Rectal smooth muscle tissue (tissue), 1 donor: ENCODE measurements around the gene TTC27.

ENCODE experiments used
- H3K27ac ChIP-seq: one replicate; pipeline ENCODE4 v1.7.0; 2013; ENCODE audit warnings: low read depth, low read length, inconsistent platforms
- H3K27me3 ChIP-seq: one replicate; pipeline ENCODE4 v1.7.0; 2013; ENCODE audit warnings: low read length; ENCODE audit not compliant: control insufficient read depth, insufficient read depth
- H3K36me3 ChIP-seq: one replicate; pipeline ENCODE4 v1.7.0; 2013; ENCODE audit warnings: low read length; ENCODE audit not compliant: control insufficient read depth, insufficient read depth
- H3K4me1 ChIP-seq: one replicate; pipeline ENCODE4 v1.7.0; 2013; ENCODE audit warnings: low read length; ENCODE audit not compliant: control insufficient read depth, insufficient read depth
- H3K4me3 ChIP-seq: one replicate; pipeline ENCODE4 v1.7.0; 2013; ENCODE audit warnings: low read length
- H3K9ac ChIP-seq: one replicate; pipeline ENCODE4 v1.7.0; 2013; ENCODE audit warnings: low read length

The TTC27 gene

GRCh38 chr2:32777714-32778113 is 149.9 kb downstream of the TTC27 start:
- no peak overlapping the region for H3K27ac ChIP-seq
- H3K4me1 ChIP-seq, result no peaks in the 10 kb centered on the region
- H3K36me3 ChIP-seq, result no peaks in the 10 kb centered on the region
- H3K9ac ChIP-seq, result no peak overlapping the region
- H3K27me3 ChIP-seq, result no peaks in the 10 kb centered on the region
- no peak overlapping the region for H3K4me3 ChIP-seq

GRCh38 chr2:32780961-32781360 is 153.1 kb downstream of the TTC27 start:
- no peaks in the 10 kb centered on the region for H3K27me3 ChIP-seq
- H3K36me3 ChIP-seq, result no peaks in the 10 kb centered on the region
- H3K9ac ChIP-seq, result no peak overlapping the region
- no peak overlapping the region for H3K4me3 ChIP-seq
- no peaks in the 10 kb centered on the region for H3K4me1 ChIP-seq
- H3K27ac ChIP-seq, result no peak overlapping the region

DNA sequence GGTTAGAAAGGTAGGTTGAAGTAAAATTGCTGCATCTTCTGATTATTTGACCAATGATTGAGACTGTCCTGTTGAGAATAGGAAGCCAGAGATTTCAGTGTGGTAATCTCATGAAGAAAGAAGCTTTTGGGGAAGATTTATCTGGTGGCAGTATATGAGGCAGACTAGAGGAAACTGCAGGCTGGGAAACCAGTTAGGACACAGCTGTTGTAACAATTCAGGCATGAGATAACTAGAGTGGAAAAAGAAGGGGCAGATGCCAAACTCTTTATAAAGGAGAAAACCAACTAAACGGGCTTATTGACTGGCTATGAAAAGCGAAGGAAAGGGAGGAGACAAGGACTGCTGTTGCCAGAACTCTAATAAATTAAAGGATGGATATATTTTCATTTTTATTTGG is 155.6 kb downstream of the TTC27 start:
- H3K4me3 ChIP-seq, result no peak overlapping the region
- no peaks in the 10 kb centered on the region for H3K4me1 ChIP-seq
- no peaks in the 10 kb centered on the region for H3K27me3 ChIP-seq
- H3K27ac ChIP-seq, result no peak overlapping the region
- H3K36me3 ChIP-seq, result no peaks in the 10 kb centered on the region
- no peak overlapping the region for H3K9ac ChIP-seq

- Histone ChIP-seq H3K4me1 (no peaks in the 10 kb centered on the region), H3K4me3 (no peak overlapping the region), H3K27me3 (no peaks in the 10 kb centered on the region), H3K27ac (no peak overlapping the region), H3K36me3 (no peaks in the 10 kb centered on the region), H3K9ac (no peak overlapping the region)
These were observed 156.1 kb downstream of the TTC27 start for GRCh38 chr2:32783933-32784332.

DNA sequence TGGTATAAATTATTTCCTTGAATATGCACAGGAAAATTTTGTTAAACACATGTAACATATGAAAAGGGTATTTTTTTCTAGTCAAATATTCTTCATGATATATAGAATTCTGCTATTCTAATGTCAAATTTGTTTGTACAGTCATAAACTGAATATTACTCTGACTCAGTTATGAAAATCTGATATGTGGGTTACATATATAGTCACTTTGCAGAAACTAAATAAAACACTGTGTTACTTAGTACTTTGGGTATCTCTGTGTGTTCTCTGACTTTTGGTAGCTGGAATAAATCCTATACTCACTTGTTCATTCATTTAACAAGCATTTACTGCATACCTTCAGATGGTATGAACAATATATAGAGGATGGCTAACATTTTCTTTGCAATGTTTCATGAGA is 159.4 kb downstream of the TTC27 start:
- no peak overlapping the region for H3K27ac ChIP-seq
- no peaks in the 10 kb centered on the region for H3K36me3 ChIP-seq
- no peaks in the 10 kb centered on the region for H3K4me1 ChIP-seq
- no peaks in the 10 kb centered on the region for H3K27me3 ChIP-seq
- H3K9ac ChIP-seq, result no peak overlapping the region
- no peak overlapping the region for H3K4me3 ChIP-seq

DNA sequence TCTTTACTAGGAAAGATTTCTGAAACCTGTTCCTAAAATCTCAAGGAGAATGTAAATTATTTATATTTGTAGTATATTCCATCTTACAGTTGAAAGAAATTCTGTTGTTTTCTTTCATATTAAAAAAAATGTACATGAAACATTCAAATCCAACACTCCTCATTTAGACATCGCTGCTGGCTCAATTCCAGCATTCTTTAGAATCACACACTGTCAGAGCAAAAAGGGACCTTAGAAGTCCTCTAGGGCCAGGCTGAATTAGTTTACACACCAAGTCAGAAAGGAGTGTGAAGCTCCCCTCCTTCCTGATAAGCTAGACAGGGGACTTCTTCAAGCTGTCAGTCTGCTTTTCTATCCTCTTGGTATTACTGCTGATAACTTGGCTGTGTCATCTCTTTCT is 160.3 kb downstream of the TTC27 start:
- H3K36me3 ChIP-seq, result no peaks in the 10 kb centered on the region
- H3K27me3 ChIP-seq, result no peaks in the 10 kb centered on the region
- no peak overlapping the region for H3K27ac ChIP-seq
- no peaks in the 10 kb centered on the region for H3K4me1 ChIP-seq
- no peak overlapping the region for H3K4me3 ChIP-seq
- H3K9ac ChIP-seq, result no peak overlapping the region

DNA sequence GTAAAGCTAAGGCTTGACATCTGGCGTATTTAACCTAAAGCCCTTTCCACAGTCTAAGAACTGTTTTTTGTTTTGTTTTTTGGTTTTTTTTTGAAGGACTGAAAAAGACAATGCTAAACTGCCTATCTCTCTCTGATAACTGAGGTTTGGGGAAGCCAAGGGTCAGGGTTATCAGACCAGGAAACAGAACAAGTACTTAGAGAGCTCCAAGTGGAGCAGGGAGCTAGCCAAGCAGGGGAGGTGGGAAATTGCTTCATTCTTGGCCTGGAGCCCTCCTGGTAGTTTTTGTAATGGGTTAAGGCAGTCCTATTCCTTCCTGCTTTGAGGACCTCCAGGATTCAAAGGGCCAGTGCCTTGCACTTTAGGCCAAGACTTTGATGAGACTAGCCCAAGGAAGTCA is 164.6 kb downstream of the TTC27 start:
- H3K9ac ChIP-seq, result no peak overlapping the region
- H3K4me1 ChIP-seq, result no peaks in the 10 kb centered on the region
- H3K4me3 ChIP-seq, result no peak overlapping the region
- H3K27me3 ChIP-seq, result no peaks in the 10 kb centered on the region
- no peaks in the 10 kb centered on the region for H3K36me3 ChIP-seq
- H3K27ac ChIP-seq, result no peak overlapping the region

- Histone ChIP-seq H3K27me3 (no peaks in the 10 kb centered on the region), H3K36me3 (no peaks in the 10 kb centered on the region), H3K9ac (no peak overlapping the region), H3K4me3 (no peak overlapping the region), H3K27ac (no peak overlapping the region), H3K4me1 (no peaks in the 10 kb centered on the region)
These were observed 171.0 kb downstream of the TTC27 start for GRCh38 chr2:32798829-32799228.

- H3K9ac ChIP-seq, result no peak overlapping the region
- H3K36me3 ChIP-seq, result no peaks in the 10 kb centered on the region
- no peak overlapping the region for H3K4me3 ChIP-seq
- H3K4me1 ChIP-seq, result no peaks in the 10 kb centered on the region
- H3K27ac ChIP-seq, result no peak overlapping the region
- no peaks in the 10 kb centered on the region for H3K27me3 ChIP-seq
These were observed 173.9 kb downstream of the TTC27 start for GRCh38 chr2:32801741-32802140.

DNA sequence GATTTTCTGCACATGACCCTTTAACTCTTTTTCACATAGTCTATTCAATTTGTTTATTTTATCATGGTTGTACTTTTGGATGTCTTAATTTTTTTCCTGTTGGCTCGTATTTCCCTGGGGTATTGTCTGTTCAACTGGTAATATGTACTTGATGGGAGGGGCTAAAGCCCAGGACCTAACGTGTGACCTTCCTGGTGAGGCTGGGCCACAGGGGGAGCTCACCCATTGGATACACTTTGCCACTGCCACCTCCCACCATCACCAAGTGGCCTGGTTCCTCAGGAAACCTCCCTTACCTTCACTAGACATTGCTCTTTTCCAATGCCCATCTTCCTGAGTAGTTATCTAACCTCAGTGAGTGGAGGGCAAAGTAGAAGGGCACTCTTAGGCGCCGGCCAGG is 175.0 kb downstream of the TTC27 start:
- H3K4me1 ChIP-seq, result no peaks in the 10 kb centered on the region
- no peaks in the 10 kb centered on the region for H3K36me3 ChIP-seq
- no peaks in the 10 kb centered on the region for H3K27me3 ChIP-seq
- H3K4me3 ChIP-seq, result no peak overlapping the region
- no peak overlapping the region for H3K9ac ChIP-seq
- no peak overlapping the region for H3K27ac ChIP-seq

GRCh38 chr2:32804205-32804604 is 176.4 kb downstream of the TTC27 start:
- Histone ChIP-seq H3K27ac (no peak overlapping the region), H3K27me3 (no peaks in the 10 kb centered on the region), H3K4me1 (no peaks in the 10 kb centered on the region), H3K4me3 (no peak overlapping the region), H3K36me3 (no peaks in the 10 kb centered on the region), H3K9ac (no peak overlapping the region)

- Histone ChIP-seq H3K4me3 (no peak overlapping the region), H3K9ac (no peak overlapping the region), H3K36me3 (no peaks in the 10 kb centered on the region), H3K27me3 (no peaks in the 10 kb centered on the region), H3K4me1 (no peaks in the 10 kb centered on the region), H3K27ac (no peak overlapping the region)
These were observed 177.6 kb downstream of the TTC27 start for GRCh38 chr2:32805104-32806095.

DNA sequence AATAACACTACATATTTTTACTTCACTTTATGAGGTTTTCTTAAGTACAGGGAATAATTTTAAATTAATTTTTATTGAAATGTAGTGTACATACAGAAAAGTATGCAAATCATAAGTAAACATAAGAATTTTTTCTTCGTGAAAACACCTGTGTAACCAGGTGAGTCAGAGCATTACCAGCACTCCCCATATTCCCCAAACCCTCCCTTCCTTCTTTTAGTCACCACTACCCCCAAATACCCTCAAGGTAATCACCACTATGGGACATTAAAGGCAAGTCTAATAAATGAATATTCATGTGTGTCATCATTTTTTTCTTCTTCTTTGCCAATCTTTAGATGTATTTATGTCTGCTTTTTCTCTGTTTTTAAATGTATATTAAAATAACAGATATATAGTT is 179.0 kb downstream of the TTC27 start:
- Histone ChIP-seq H3K27me3 (no peaks in the 10 kb centered on the region), H3K4me1 (no peaks in the 10 kb centered on the region), H3K9ac (no peak overlapping the region), H3K4me3 (no peak overlapping the region), H3K27ac (no peak overlapping the region), H3K36me3 (no peaks in the 10 kb centered on the region)
